D721Med (cell line): Measurements from ENCODE around the gene SSR2.

Experiments used
- DNase-seq: peaks from one replicate; pipeline ENCODE4 v3.0.0; 2011; ENCODE audit warnings: low spot score; ENCODE audit not compliant: insufficient read length
- FAIRE-seq: peaks from 2 replicates; lab custom pipeline; 2011; peaks lifted over from hg19 to GRCh38; lab: Jason Lieb, UNC
- TF ChIP-seq, protein P1 (sequence below): IDR thresholded peaks from 2 replicates; pipeline ENCODE4 v1.5.1; 2012; ENCODE audit warnings: mild to moderate bottlenecking, control low read depth; ENCODE audit not compliant: insufficient read depth; ENCODE audit errors: missing control alignments

The SSR2 gene

DNA sequence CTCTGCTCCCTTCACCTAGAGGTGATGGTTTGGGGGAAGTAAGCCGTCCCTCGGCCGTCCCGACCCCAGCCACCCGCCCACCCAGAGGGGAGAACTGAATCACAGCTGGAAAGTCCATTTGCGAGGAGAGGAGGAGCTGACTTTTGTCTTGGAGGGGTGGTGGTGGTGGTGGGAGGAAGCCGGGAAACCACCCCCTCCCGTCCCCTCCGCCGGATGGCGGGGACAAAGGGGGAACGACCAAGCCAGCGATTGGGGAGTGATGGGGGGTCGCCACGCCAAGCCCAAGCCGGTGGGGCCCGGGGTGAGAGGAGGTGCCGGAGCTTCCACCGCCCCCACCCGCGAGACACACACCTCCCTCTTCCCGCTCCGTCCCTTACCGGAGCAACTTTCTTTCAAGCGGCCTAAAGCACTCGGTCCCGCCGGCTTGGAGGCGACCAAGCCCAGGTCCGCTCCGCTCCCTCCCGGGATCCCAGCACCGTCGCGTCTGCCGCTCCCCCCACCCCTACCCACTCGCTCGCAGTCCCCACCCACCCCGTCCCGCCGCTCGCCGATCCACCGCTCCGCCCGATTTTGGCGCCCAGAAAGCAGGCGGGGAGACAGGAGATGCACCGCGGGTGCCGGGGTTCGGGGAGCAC, 42.9 kb downstream of the SSR2 start:
- peak; percentile 82 for DNase-seq
- TF ChIP-seq, protein P1, sequence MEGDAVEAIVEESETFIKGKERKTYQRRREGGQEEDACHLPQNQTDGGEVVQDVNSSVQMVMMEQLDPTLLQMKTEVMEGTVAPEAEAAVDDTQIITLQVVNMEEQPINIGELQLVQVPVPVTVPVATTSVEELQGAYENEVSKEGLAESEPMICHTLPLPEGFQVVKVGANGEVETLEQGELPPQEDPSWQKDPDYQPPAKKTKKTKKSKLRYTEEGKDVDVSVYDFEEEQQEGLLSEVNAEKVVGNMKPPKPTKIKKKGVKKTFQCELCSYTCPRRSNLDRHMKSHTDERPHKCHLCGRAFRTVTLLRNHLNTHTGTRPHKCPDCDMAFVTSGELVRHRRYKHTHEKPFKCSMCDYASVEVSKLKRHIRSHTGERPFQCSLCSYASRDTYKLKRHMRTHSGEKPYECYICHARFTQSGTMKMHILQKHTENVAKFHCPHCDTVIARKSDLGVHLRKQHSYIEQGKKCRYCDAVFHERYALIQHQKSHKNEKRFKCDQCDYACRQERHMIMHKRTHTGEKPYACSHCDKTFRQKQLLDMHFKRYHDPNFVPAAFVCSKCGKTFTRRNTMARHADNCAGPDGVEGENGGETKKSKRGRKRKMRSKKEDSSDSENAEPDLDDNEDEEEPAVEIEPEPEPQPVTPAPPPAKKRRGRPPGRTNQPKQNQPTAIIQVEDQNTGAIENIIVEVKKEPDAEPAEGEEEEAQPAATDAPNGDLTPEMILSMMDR = no peak
- FAIRE-seq = no peak

DNA sequence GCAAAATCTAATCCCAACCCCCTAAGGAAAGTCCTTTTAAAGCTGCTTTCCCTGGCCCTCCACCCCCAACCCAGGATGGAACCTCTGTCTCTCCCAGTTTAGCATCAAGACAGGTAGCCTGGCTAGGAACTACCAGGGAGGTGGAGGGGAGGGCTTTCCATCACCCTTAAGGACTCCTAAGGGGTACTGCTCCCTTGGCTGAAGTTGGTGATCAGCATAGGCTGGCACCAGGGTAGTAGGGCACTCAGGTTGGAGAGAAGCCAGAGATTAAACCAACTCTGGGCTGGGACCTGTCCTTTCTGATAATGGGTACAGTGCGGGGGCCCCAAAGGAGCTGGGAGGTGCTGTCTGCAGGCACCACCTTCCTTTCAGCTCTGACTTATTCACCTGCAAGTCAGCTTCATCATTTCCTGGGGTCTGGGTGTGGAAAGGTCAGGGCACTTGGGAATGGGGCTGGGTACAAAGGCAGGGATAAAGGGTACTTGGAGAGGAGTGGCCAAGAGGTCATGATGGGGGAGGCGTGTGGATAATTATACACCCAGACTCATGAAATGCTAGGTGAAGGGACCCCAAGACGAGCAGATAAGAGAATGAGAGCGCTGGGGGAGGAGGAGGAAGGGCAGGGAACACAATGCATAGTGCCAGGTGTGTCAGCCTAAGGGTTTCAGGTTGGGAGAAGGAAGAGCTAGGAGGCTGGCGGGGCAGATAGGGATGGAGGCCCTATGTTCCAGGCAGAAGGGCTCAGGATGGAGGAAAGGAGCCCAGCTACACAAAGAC, 43.6 kb downstream of the SSR2 start:
- no peak for DNase-seq
- FAIRE-seq = no peak
- TF ChIP-seq, protein P1 = no peak

DNA sequence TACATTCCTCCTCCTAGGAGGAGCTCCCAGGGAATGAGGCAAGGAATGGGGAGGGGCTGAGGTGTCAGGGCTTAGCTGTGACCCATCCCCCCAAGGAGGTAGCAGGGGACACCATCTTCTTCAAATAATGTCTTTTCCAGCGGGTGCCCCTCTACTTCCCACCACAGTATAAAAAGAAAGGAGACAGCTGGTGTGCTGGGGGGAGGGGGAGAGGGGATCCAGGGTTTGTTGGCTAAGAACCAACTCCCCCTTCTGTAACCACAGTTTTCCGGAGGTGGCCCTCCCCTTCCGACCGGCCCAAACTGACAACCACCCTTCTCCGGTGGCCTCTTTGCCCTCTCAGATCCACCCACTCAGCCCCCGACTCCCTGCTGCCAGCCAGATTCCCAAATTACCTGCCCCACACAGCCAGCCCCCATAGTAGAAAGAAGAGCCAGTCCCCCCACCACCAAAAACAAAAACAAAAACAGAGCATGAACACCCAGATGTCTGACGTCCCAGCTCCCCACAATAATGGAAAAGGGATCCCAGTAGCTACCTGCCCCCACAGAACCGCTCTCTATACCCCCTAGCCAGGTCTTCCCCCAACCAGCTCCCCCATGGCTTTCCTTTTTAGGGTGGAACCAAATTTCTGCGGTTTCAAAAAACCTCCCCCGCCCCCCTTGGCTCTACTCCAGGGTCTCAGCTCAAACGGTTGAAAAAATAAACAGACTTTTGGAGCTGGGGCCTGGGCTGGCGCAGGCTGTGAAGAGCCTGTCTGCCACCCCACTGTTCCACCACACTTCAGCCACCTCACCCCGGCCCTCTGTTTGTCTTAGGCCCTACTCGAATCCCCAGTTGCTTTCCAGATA, 44.5 kb downstream of the SSR2 start:
- FAIRE-seq (no peak), DNase-seq (no peak)
- TF ChIP-seq, protein P1 = no peak

DNA sequence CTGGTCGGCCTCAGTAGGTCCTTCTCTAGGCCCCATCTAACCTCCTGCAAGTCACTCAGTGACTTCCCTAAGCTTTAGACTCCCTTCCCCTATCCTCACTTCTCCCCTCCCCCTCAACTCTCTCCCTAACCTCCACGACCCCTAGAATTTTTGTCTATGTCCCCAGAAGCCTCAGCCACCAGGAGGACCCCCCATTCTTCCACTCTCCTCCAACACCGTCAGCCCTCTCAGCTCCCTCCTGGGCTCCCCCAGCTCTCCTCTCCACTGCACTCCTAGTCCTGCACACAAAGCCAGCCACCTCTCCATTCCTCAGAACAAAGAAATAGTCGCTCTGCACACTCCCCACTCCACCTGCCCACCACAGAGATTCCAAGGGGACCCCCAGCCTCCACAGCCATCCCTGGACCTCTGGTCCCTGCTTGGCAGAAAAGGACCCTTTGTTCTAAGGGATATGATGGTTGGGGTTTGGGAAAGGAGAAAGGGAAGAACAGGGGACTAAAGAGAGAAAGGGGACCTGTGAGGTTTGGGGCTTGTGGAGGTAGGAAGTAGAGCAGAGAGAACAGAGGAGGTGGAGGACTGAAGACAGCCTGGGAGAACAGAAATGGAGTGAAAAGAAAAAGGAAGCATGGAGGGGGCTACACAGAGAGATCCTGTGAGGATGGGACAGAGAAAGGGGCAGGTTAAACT, 45.2 kb downstream of the SSR2 start:
- no peak for DNase-seq
- no peak for FAIRE-seq
- TF ChIP-seq, protein P1 = no peak

DNA sequence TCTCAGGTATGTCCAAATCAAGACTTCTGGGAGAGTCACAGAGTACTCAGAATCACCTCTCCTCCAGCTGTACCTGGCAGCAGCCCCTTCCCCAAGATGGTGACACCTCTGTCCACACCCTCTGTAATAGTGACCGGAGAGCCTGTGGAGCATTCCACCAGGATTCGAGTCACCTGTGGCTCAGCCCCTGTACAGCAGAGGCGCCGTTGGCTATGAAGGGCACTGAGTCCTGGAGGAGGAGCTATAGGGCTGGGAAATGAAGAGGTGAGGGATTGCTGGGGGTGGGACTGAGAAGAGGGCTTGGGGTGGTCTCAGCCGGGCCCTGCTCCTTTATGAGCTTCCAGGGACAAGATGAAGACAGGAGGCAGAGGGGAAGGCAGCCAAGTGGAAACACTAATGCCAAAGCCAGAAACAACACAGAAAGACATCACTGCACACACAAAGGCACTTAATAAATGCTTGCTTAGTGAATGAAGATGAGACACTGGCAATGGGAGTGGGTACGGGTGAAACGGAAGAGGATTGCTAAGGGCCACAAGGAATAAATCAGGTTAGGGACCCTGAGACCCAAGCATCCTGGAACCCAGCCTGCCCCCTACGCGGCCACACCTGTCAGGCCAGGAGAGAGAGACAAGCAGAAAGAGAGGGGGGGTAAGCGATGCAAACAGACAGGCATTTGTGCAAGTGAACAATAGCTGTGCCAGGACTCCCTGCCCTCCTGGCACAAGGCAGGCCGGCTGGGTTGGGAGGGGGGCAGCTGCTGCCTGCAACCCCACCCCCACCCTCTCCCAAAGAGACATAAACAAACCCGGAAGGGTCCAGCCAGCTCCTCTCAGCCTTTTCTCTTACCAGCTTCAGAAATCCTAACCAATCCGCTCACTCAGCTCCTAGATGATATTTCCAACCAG, 46.3 kb downstream of the SSR2 start:
- FAIRE-seq (no peak), DNase-seq (no peak)
- TF ChIP-seq, protein P1 = no peak

DNA sequence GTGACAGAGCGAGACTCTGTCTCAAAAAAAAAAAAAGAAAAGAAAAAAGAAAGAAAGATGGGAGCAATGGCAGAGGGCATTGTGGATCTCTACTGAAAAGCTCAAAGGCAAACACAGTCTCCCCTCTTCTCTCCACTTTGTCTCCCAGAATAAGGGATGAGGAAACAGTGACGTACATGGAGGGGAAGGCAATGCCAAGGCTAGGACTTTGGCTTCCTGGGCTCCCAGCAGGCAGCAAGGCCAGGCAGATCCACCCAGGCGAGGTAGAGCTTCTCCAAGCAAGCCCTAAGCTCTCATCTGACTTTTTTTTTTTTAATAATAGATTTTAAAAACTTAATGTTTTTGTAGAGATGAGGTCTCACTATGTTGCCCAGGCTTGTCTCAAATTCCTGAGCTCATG, 47.0 kb downstream of the SSR2 start:
- TF ChIP-seq, protein P1 = no peak
- no peak for FAIRE-seq
- no peak for DNase-seq
